Astrocyte (in vitro differentiated cells and primary cell): ENCODE data around the gene SLC39A2. TPM values are rescaled to one million over a fixed set of nuclear protein-coding genes. Genes with fewer than 3 reads are reported as not detected.

Source experiments
- DNase-seq: peaks from one replicate; pipeline ENCODE4 v3.0.0-alpha.2; 2010; ENCODE audit warnings: low read depth
- FAIRE-seq: peaks from 2 replicates; lab custom pipeline; 2011; peaks lifted over from hg19 to GRCh38; lab: Jason Lieb, UNC
- H2AFZ ChIP-seq: 2 replicates; pipeline ENCODE4 v1.6.0; 2012; ENCODE audit warnings: low read depth, low read length, inconsistent platforms
- H3K27ac ChIP-seq: 2 replicates; pipeline ENCODE4 v1.5.1; 2011; ENCODE audit warnings: low read depth, low read length, inconsistent platforms
- H3K27me3 ChIP-seq: 2 replicates; pipeline ENCODE4 v1.6.0; 2011; ENCODE audit warnings: low read length, inconsistent platforms; ENCODE audit not compliant: insufficient read depth
- H3K36me3 ChIP-seq: 2 replicates; pipeline ENCODE4 v1.5.1; 2011; ENCODE audit warnings: low read length, inconsistent platforms; ENCODE audit not compliant: insufficient read depth
- H3K4me1 ChIP-seq: 2 replicates; pipeline ENCODE4 v1.5.1; 2011; ENCODE audit warnings: low read length, inconsistent platforms; ENCODE audit not compliant: insufficient read depth
- H3K4me2 ChIP-seq: 2 replicates; pipeline ENCODE4 v1.6.0; 2012; ENCODE audit warnings: low read length, inconsistent platforms
- H3K4me3 ChIP-seq: 2 replicates; pipeline ENCODE4 v1.5.1; 2011; ENCODE audit warnings: low read depth, mild to moderate bottlenecking, low read length, inconsistent platforms; ENCODE audit not compliant: insufficient read depth
- H3K79me2 ChIP-seq: 2 replicates; pipeline ENCODE4 v1.6.0; 2012; ENCODE audit warnings: mild to moderate bottlenecking, low read length, inconsistent platforms; ENCODE audit not compliant: insufficient read depth
- H3K9ac ChIP-seq: 2 replicates; pipeline ENCODE4 v1.6.0; 2012; ENCODE audit warnings: mild to moderate bottlenecking, low read length, inconsistent platforms
- H3K9me3 ChIP-seq: 2 replicates; pipeline ENCODE4 v1.5.1; 2012; ENCODE audit warnings: low read depth, mild to moderate bottlenecking, low read length, inconsistent platforms; ENCODE audit not compliant: insufficient read depth
- H4K20me1 ChIP-seq: 2 replicates; pipeline ENCODE4 v1.6.0; 2012; ENCODE audit warnings: low read length, inconsistent platforms; ENCODE audit not compliant: insufficient read depth
- H3K27ac Mint-ChIP-seq: one replicate; pipeline ENCODE4 v1.8.0; 2021; ENCODE audit warnings: mild to moderate bottlenecking, mixed read lengths; ENCODE audit not compliant: unreplicated experiment
- H3K27me3 Mint-ChIP-seq: one replicate; pipeline ENCODE4 v1.8.0; 2021; ENCODE audit warnings: low read depth, mixed read lengths; ENCODE audit not compliant: unreplicated experiment
- H3K36me3 Mint-ChIP-seq: one replicate; pipeline ENCODE4 v1.8.0; 2021; ENCODE audit warnings: low read depth, mixed read lengths; ENCODE audit not compliant: unreplicated experiment
- H3K4me1 Mint-ChIP-seq: one replicate; pipeline ENCODE4 v1.8.0; 2021; ENCODE audit warnings: low read depth, mixed read lengths; ENCODE audit not compliant: unreplicated experiment
- H3K4me3 Mint-ChIP-seq: one replicate; pipeline ENCODE4 v1.8.0; 2021; ENCODE audit warnings: mild to moderate bottlenecking, moderate library complexity, mixed read lengths; ENCODE audit not compliant: unreplicated experiment
- H3K9me3 Mint-ChIP-seq: one replicate; pipeline ENCODE4 v1.8.0; 2021; ENCODE audit warnings: mild to moderate bottlenecking, mixed read lengths; ENCODE audit not compliant: unreplicated experiment
- CTCF ChIP-seq: IDR thresholded peaks from 2 replicates; pipeline ENCODE4 v1.5.1; 2011; ENCODE audit warnings: low read depth, mild to moderate bottlenecking, inconsistent platforms, low read length, moderate library complexity; ENCODE audit not compliant: insufficient read depth
- EZH2 ChIP-seq: IDR thresholded peaks from 2 replicates; pipeline ENCODE4 v1.6.1; 2012; ENCODE audit warnings: mild to moderate bottlenecking, low read length, inconsistent platforms; ENCODE audit not compliant: insufficient read depth
- total RNA-seq: library from RNA; stranded (reverse); gene quantifications from 2 replicates; pipeline ENCODE4 v1.2.1, GENCODE V29; 2021

The SLC39A2 gene
- total RNA-seq, 1 donor from 2014 or later = 0.30 TPM

- Histone ChIP-seq H3K79me2 (no peaks in the 10 kb centered on the region), H3K9me3 (no peaks in the 10 kb centered on the region), H2AFZ (peak overlapping the region; percentile 78), H4K20me1 (no peaks in the 10 kb centered on the region), H3K36me3 (no peaks in the 10 kb centered on the region), H3K4me1 (peaks cover 7% of the 10 kb centered on the region), H3K4me3 (peak overlapping the region; percentile 54), H3K27me3 (peaks cover 23% of the 10 kb centered on the region), H3K4me2 (peak overlapping the region; percentile 81), H3K9ac (peak overlapping the region; percentile 33), H3K27ac (no peak overlapping the region)
- H3K36me3 Mint-ChIP-seq = peaks cover 6% of the 10 kb centered on the region
- FAIRE-seq (no peak), DNase-seq (no peak)
- peak overlapping the region; percentile 80 for H3K4me3 Mint-ChIP-seq
- H3K4me1 Mint-ChIP-seq = peaks cover 18% of the 10 kb centered on the region
- H3K9me3 Mint-ChIP-seq = peaks cover 5% of the 10 kb centered on the region
- H3K27ac Mint-ChIP-seq = no peak overlapping the region
- TF ChIP-seq EZH2 (no peak), CTCF (no peak)
- peaks cover 31% of the 10 kb centered on the region for H3K27me3 Mint-ChIP-seq
Measured at GRCh38 chr14:21023817-21024584, 24.9 kb downstream of the SLC39A2 start.

- DNase-seq = no peak
- Histone ChIP-seq H3K9me3 (no peaks in the 10 kb centered on the region), H3K4me3 (peak within 1 kb of the TSS; percentile 54), H3K4me1 (peaks cover 7% of the 10 kb centered on the region), H3K27ac (no peak within 1 kb of the TSS), H3K27me3 (peaks cover 23% of the 10 kb centered on the region), H3K79me2 (no peaks in the 10 kb centered on the region), H3K36me3 (no peaks in the 10 kb centered on the region), H3K9ac (peak within 1 kb of the TSS; percentile 33), H3K4me2 (peak within 1 kb of the TSS; percentile 81), H2AFZ (peak within 1 kb of the TSS; percentile 81), H4K20me1 (no peaks in the 10 kb centered on the region)
- no peak within 1 kb of the TSS for H3K27ac Mint-ChIP-seq
- peaks cover 5% of the 10 kb centered on the region for H3K9me3 Mint-ChIP-seq
- H3K4me3 Mint-ChIP-seq = peak within 1 kb of the TSS; percentile 88
- H3K27me3 Mint-ChIP-seq = peaks cover 34% of the 10 kb centered on the region
- H3K4me1 Mint-ChIP-seq = peaks cover 13% of the 10 kb centered on the region
- FAIRE-seq = no peak
- peaks cover 6% of the 10 kb centered on the region for H3K36me3 Mint-ChIP-seq
- no peak for TF ChIP-seq CTCF
- TF ChIP-seq EZH2 = peak; percentile 84
Measured at GRCh38 chr14:21024585-21025370, 25.7 kb downstream of the SLC39A2 start, which contains the start of gene NDRG2. TSS of gene NDRG2 (minus strand) at chr14:21025061. CDS start at chr14:21023315, 1,746 bp downstream.
